Measurements from ENCODE around the gene ALKBH4. TPM values are rescaled to one million over a fixed set of nuclear protein-coding genes. Genes with fewer than 3 reads are reported as not detected.

ALKBH4 gene
- total RNA-seq, 4 donors from 2014 or later = 7.3 to 31.7 (median 13.3) TPM

DNA sequence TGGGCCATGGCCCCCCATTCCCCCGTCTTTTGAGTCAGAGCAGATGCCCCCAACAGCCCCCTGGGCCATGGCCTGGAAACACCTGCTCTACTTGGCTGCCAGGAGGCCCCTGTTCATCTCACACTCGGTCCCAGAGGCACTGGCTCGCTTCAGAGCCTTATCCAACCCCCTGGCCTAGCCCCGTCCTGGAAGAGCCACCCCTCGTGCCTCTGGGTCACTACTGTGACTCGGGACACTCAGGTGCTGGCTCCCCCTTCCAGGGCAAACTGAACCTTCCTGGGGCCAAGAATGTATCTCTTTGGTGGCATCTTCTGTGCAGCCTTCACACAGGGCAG is 7.1 kb upstream of the ALKBH4 start:
- intact Hi-C loops (cut with DNase I) = no loop called here
- Histone ChIP-seq H3K4me1 (peaks cover 0 to 9% (median 0%) of the 10 kb centered on the region in 3 donors), H3K27ac (no peak overlapping the region), H3K36me3 (peaks cover 3 to 74% (median 6%) of the 10 kb centered on the region in 3 donors), H3K4me3 (no peak overlapping the region), H3K27me3 (no peaks in the 10 kb centered on the region), H3K9me3 (no peaks in the 10 kb centered on the region)
- no CpG with 5 or more reads among the region's 6 CpGs for WGBS, 2 donors
- DNase-seq = no peak
- TF ChIP-seq CTCF (IDR thresholded peaks at IDR 0.05) (no peak), POLR2A (IDR thresholded peaks at IDR 0.05) (no peak)

GRCh38 chr7:102469972-102470825 is 5.5 kb upstream of the ALKBH4 start:
- 66 to 82% methylated on average over 17 of the region's 20 CpGs for WGBS, 2 donors
- Histone ChIP-seq H3K27me3 (no peaks in the 10 kb centered on the region), H3K27ac (no peak overlapping the region), H3K9me3 (no peaks in the 10 kb centered on the region), H3K4me1 (peaks cover 0 to 24% (median 7%) of the 10 kb centered on the region in 3 donors), H3K36me3 (peaks cover 3 to 69% (median 6%) of the 10 kb centered on the region in 3 donors), H3K4me3 (no peak overlapping the region)
- TF ChIP-seq POLR2A (IDR thresholded peaks at IDR 0.05) (no peak), CTCF (IDR thresholded peaks at IDR 0.05) (no peak)
- intact Hi-C loops (cut with DNase I) = loop anchor here (10.0 kb wide), 1 partner anchor 185 kb away; the partner anchor contains the start of gene SH2B2
- DNase-seq = no peak

- no peak overlapping the region for H3K4me3 ChIP-seq
- DNase-seq = no peak
- H3K36me3 ChIP-seq = peaks cover 3 to 62% (median 6%) of the 10 kb centered on the region in 3 donors
- no peak for TF ChIP-seq POLR2A (IDR thresholded peaks at IDR 0.05)
- TF ChIP-seq CTCF (IDR thresholded peaks at IDR 0.05) = no peak
- H3K4me1 ChIP-seq = peaks cover 0 to 24% (median 7%) of the 10 kb centered on the region in 3 donors
- H3K9me3 ChIP-seq = no peaks in the 10 kb centered on the region
- intact Hi-C loops (cut with DNase I) = loop anchor here (10.0 kb wide), 1 partner anchor 185 kb away; the partner anchor contains the start of gene SH2B2
- no peak overlapping the region for H3K27ac ChIP-seq
- WGBS, 2 donors = 75 to 100% methylated on average over 1 to 7 of the region's 24 CpGs
- no peaks in the 10 kb centered on the region for H3K27me3 ChIP-seq
These were observed 4.8 kb upstream of the ALKBH4 start for GRCh38 chr7:102469351-102469971.

DNA sequence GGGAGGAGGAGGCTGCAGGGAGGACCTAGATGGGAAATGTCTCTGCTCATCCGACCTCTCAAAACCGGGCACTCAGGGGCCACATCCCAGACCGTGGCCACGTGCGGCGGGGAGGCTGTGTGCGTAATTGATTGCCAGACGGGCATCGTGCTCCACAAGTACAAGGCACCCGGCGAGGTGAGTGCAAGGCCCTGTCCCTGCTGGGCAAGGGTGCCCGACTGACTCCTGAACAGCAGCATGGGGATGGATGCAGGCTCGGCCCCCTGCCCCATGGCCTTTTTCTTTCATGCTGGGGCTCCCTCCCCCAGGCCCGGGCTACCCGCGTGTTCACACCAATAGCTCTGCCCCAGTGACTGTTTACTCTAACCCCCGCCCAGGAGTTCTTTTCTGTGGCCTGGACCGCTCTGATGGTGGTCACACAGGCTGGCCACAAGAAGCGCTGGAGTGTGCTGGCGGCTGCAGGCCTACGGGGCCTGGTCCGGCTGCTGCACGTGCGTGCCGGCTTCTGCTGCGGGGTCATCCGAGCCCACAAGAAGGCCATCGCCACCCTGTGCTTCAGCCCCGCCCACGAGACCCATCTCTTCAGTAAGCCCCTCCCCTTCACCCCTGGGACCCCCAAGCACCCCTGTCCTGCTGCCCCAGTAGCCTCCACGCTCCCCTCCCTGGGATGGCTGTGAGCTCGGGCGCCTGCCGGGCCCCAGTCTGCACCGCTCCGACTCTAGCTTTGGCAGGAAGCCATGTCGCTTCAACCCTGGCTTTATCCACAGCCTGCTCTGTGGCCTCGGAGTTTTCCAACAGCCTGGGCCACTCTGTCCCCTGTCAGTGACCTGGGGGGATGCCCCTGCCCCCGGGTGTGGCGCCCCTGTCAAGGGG is 4.1 kb upstream of the ALKBH4 start:
- H3K4me3 ChIP-seq = no peak overlapping the region
- no peak overlapping the region for H3K27ac ChIP-seq
- H3K9me3 ChIP-seq = no peaks in the 10 kb centered on the region
- intact Hi-C loops (cut with DNase I) = loop anchor here (10.0 kb wide), 1 partner anchor 184 kb away; the partner anchor contains the start of gene SH2B2
- DNase-seq = no peak
- H3K36me3 ChIP-seq = peaks cover 2 to 55% (median 6%) of the 10 kb centered on the region in 3 donors
- H3K4me1 ChIP-seq = peaks cover 4 to 30% (median 11%) of the 10 kb centered on the region in 3 donors
- 100% methylated on average over 1 of the region's 40 CpGs; no CpG with 5 or more reads in 1 of the 2 donors for WGBS, 2 donors
- no peak for TF ChIP-seq CTCF (IDR thresholded peaks at IDR 0.05)
- no peak for TF ChIP-seq POLR2A (IDR thresholded peaks at IDR 0.05)
- H3K27me3 ChIP-seq = no peaks in the 10 kb centered on the region

Data from esophagus squamous epithelium (tissue), 5 donors.